Measurements from ENCODE around the gene WDSUB1. TPM values are rescaled to one million over a fixed set of nuclear protein-coding genes. Genes with fewer than 3 reads are reported as not detected.

WDSUB1 gene
- total RNA-seq, 1 donor from 2014 or later: 8.6 TPM

- DNase-seq (no peak), ATAC-seq (ENCODE audit: low read depth) (no peak)
- H3K27me3 Mint-ChIP-seq: no peaks in the 10 kb centered on the region
- no peaks in the 10 kb centered on the region for H3K9me3 Mint-ChIP-seq
- ChIA-PET POLR2A (no interaction called here), CTCF (no interaction called here)
- no peak for TF ChIP-seq CTCF (IDR thresholded peaks at IDR 0.05)
- no peak overlapping the region for H3K27ac Mint-ChIP-seq
- H3K36me3 Mint-ChIP-seq (ENCODE audit: low read depth): peaks cover 44% of the 10 kb centered on the region
- H3K4me1 Mint-ChIP-seq: no peaks in the 10 kb centered on the region
- no peak overlapping the region for H3K4me3 Mint-ChIP-seq
- intact Hi-C loops (cut with micrococcal nuclease): no loop called here
Observed at GRCh38 chr2:159262226-159262625, 24.3 kb downstream of the WDSUB1 start.

- POLR2A ChIA-PET: no interaction called here
- no peak for DNase-seq
Observed at GRCh38 chr2:159256159-159256558, 30.3 kb downstream of the WDSUB1 start.

GRCh38 chr2:159252905-159253304 lies 33.6 kb downstream of the WDSUB1 start:
- ATAC-seq (ENCODE audit: low read depth) (no peak), DNase-seq (no peak)
- intact Hi-C loops (cut with micrococcal nuclease): no loop called here
- Mint-ChIP-seq H3K27me3 (no peaks in the 10 kb centered on the region), H3K9me3 (no peaks in the 10 kb centered on the region), H3K27ac (no peak overlapping the region), H3K4me3 (no peak overlapping the region), H3K36me3 (ENCODE audit: low read depth) (peaks cover 43% of the 10 kb centered on the region), H3K4me1 (peaks cover 15% of the 10 kb centered on the region)
- POLR2A ChIA-PET: no interaction called here
- no peak for TF ChIP-seq CTCF (IDR thresholded peaks at IDR 0.05)
- CTCF ChIA-PET: no interaction called here

More at GRCh38 chr2:159256159-159256558, 30.3 kb downstream of the WDSUB1 start:
- intact Hi-C loops (cut with micrococcal nuclease): no loop called here
- ATAC-seq (ENCODE audit: low read depth): no peak
- no peaks in the 10 kb centered on the region for H3K27me3 Mint-ChIP-seq
- TF ChIP-seq CTCF (IDR thresholded peaks at IDR 0.05): no peak
- no peak overlapping the region for H3K4me3 Mint-ChIP-seq
- no peak overlapping the region for H3K27ac Mint-ChIP-seq
- no peaks in the 10 kb centered on the region for H3K9me3 Mint-ChIP-seq
- no peaks in the 10 kb centered on the region for H3K4me1 Mint-ChIP-seq
- CTCF ChIA-PET: no interaction called here
- H3K36me3 Mint-ChIP-seq (ENCODE audit: low read depth): peaks cover 49% of the 10 kb centered on the region

- Mint-ChIP-seq H3K9me3 (no peaks in the 10 kb centered on the region), H3K27ac (no peak overlapping the region), H3K36me3 (ENCODE audit: low read depth) (peaks cover 50% of the 10 kb centered on the region), H3K4me3 (no peak overlapping the region), H3K4me1 (peaks cover 15% of the 10 kb centered on the region), H3K27me3 (no peaks in the 10 kb centered on the region)
- DNase-seq: no peak
- ATAC-seq (ENCODE audit: low read depth): no peak
- ChIA-PET POLR2A (no interaction called here), CTCF (no interaction called here)
- TF ChIP-seq CTCF (IDR thresholded peaks at IDR 0.05): no peak
- intact Hi-C loops (cut with micrococcal nuclease): no loop called here
Observed at GRCh38 chr2:159251296-159252173, 35.0 kb downstream of the WDSUB1 start.

GRCh38 chr2:159249990-159250715 lies 36.4 kb downstream of the WDSUB1 start:
- H3K4me1 Mint-ChIP-seq: peaks cover 15% of the 10 kb centered on the region
- no peak for TF ChIP-seq CTCF (IDR thresholded peaks at IDR 0.05)
- DNase-seq (no peak), ATAC-seq (ENCODE audit: low read depth) (peak; percentile 65)
- H3K9me3 Mint-ChIP-seq: peaks cover 5% of the 10 kb centered on the region
- CTCF ChIA-PET: no interaction called here
- no peaks in the 10 kb centered on the region for H3K27me3 Mint-ChIP-seq
- H3K36me3 Mint-ChIP-seq (ENCODE audit: low read depth): peaks cover 54% of the 10 kb centered on the region
- POLR2A ChIA-PET: interaction anchor here (0.6 to 1.2 kb wide), 3 partner anchors 36 to 307 kb away, joined by 3 to 7 read pairs (median 3); partner anchors contain the start of gene WDSUB1
- intact Hi-C loops (cut with micrococcal nuclease): no loop called here
- H3K4me3 Mint-ChIP-seq: no peak overlapping the region
- no peak overlapping the region for H3K27ac Mint-ChIP-seq
